Panc1 (cell line): ENCODE measurements around the gene NEK6. TPM values are rescaled to one million over a fixed set of nuclear protein-coding genes. Genes with fewer than 3 reads are reported as not detected.

Experiments
- ATAC-seq: fragments of 200-7000 bp; cut with Tn5 transposase; 2 replicates; pipeline ENCODE4 v1.9.1; 2020; ENCODE audit warnings: mild to moderate bottlenecking, moderate library complexity
- BruUV-seq: library from RNA; stranded (reverse); fragments of 400-500 nt; replicated peaks from 2 replicates; lab custom pipeline; 2021; lab: Mats Ljungman, UMichigan
- CTCF ChIA-PET: fragments of 300-600 bp; sonication (Branson Sonifier 250); formaldehyde crosslinking; loops from one replicate; lab custom pipeline; 2022; ENCODE audit warnings: antibody characterized with exemption; lab: Charles Lee
- POLR2A ChIA-PET: fragments of 300-600 bp; sonication (Branson Sonifier 250); formaldehyde crosslinking; loops from one replicate; lab custom pipeline; 2022; ENCODE audit warnings: antibody characterized with exemption; lab: Charles Lee
- DNase-seq: peaks from one replicate; pipeline ENCODE4 v3.0.0-alpha.2; 2010; ENCODE audit warnings: low read depth, low spot score
- H3K27ac ChIP-seq: 2 replicates; pipeline ENCODE4 v1.5.1; 2011; ENCODE audit warnings: mild to moderate bottlenecking, low read length, inconsistent platforms
- H3K27me3 ChIP-seq: fragments of 200-500 bp; sonication (Bioruptor generic); 2 replicates; pipeline ENCODE4 v1.6.0; 2014; ENCODE audit warnings: low read length, inconsistent platforms; ENCODE audit not compliant: control insufficient read depth, insufficient read depth
- H3K36me3 ChIP-seq: fragments of 200-500 bp; sonication (Bioruptor generic); 2 replicates; pipeline ENCODE4 v1.5.1; 2014; ENCODE audit warnings: inconsistent platforms, mild to moderate bottlenecking, low read length, moderate library complexity; ENCODE audit not compliant: control insufficient read depth, insufficient read depth
- H3K4me1 ChIP-seq: 2 replicates; pipeline ENCODE4 v1.5.1; 2011; ENCODE audit warnings: inconsistent platforms, mild to moderate bottlenecking, low read length, moderate library complexity; ENCODE audit not compliant: control insufficient read depth, insufficient read depth
- H3K4me3 ChIP-seq, 2 experiments: 2 replicates each; pipeline ENCODE4 v1.5.1; 2011 to 2012; ENCODE audit warnings: low read depth in 2 of 2, low read length in 2 of 2, mild to moderate bottlenecking in 2 of 2, inconsistent platforms in 1 of 2, moderate library complexity in 1 of 2
- H3K9me3 ChIP-seq: fragments of 200-500 bp; sonication (Bioruptor generic); 2 replicates; pipeline ENCODE4 v1.5.1; 2014; ENCODE audit warnings: low read depth, mild to moderate bottlenecking, inconsistent platforms, low read length, moderate library complexity; ENCODE audit not compliant: control insufficient read depth, insufficient read depth
- POLR2AphosphoS5 ChIP-seq: IDR thresholded peaks from 2 replicates; pipeline ENCODE4 v1.6.1; 2012; ENCODE audit warnings: mild to moderate bottlenecking, low read depth, low read length, moderate library complexity
- SIN3A ChIP-seq: IDR thresholded peaks from 2 replicates; pipeline ENCODE4 v1.6.1; 2012; ENCODE audit warnings: low read depth, mild to moderate bottlenecking, low read length, moderate library complexity, borderline replicate concordance; ENCODE audit not compliant: insufficient read depth
- TCF7L2 ChIP-seq: IDR thresholded peaks from 2 replicates; pipeline ENCODE4 v1.6.1; 2011; ENCODE audit warnings: mild to moderate bottlenecking, low read depth, low read length, inconsistent platforms
- in situ Hi-C: cut with HindIII; loops from 2 replicates; pipeline ENCODE4 v1.10.0; 2016; ENCODE audit warnings: low sequenced_read_pairs, low pct_unique_long_range_greater_than_20kb
- intact Hi-C: fragments of 100-400 bp; cut with micrococcal nuclease; formaldehyde crosslinking; loops from one replicate; pipeline ENCODE4 v1.10.0; 2022; ENCODE audit not compliant: unreplicated experiment
- total RNA-seq: library from RNA; stranded (reverse); gene quantifications from one replicate; pipeline ENCODE4 v1.2.1, GENCODE V29; 2021; ENCODE audit not compliant: unreplicated experiment
- TF ChIP-seq, protein P1 (sequence below), 2 experiments: IDR thresholded peaks; 2 replicates each; pipeline ENCODE4 v1.6.1; 2011 to 2012; ENCODE audit warnings: low read depth in 2 of 2, control low read depth in 1 of 2, low read length in 1 of 2, mild to moderate bottlenecking in 1 of 2, moderate library complexity in 1 of 2; ENCODE audit not compliant: insufficient read depth in 1 of 2
- TF ChIP-seq, protein P2 (sequence below): fragments of 450-650 bp; IDR thresholded peaks from 2 replicates; pipeline ENCODE4 v1.5.1; 2017; ENCODE audit warnings: mild to moderate bottlenecking

Gene NEK6
- total RNA-seq, 1 experiment from 2014 or later, result 56.3 TPM

DNA sequence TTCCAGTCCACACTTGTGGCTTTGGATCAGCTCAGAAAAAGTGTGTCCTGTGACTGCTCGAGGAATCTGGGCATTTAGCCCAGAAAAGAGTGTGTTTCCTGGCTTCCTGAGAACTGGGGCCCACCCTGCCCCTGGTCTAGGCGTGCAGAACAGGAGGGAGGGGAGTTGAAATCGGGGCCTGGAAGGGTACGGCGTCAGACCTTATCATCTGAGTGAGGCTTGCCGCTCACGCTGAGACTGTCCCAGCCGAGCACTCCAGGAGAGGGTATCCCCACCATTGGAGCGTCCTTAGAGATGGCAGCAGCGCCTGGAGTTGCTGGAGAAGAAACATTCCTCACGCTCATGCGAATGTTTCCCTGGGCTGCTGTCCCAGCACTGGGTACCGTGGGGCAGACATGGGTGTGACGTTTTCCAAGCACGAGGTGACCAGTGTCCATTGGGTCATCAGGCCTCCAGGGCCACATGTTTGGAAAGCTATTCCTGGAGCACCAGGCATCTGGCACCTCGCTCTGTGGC lies 22.5 kb downstream of the NEK6 start:
- CTCF ChIA-PET, result no interaction called here
- intact Hi-C loops (no loop called here), in situ Hi-C loops (no loop called here)
- Histone ChIP-seq H3K36me3 (no peaks in the 10 kb centered on the region), H3K9me3 (no peaks in the 10 kb centered on the region), H3K4me3 (no peak overlapping the region), H3K27ac (peak overlapping the region; percentile 94), H3K27me3 (no peaks in the 10 kb centered on the region), H3K4me1 (peaks cover 65% of the 10 kb centered on the region)
- peak; percentile 11 for ATAC-seq
- BruUV-seq, result no TSS peak
- POLR2A ChIA-PET, result no interaction called here
- TF ChIP-seq, protein P1, sequence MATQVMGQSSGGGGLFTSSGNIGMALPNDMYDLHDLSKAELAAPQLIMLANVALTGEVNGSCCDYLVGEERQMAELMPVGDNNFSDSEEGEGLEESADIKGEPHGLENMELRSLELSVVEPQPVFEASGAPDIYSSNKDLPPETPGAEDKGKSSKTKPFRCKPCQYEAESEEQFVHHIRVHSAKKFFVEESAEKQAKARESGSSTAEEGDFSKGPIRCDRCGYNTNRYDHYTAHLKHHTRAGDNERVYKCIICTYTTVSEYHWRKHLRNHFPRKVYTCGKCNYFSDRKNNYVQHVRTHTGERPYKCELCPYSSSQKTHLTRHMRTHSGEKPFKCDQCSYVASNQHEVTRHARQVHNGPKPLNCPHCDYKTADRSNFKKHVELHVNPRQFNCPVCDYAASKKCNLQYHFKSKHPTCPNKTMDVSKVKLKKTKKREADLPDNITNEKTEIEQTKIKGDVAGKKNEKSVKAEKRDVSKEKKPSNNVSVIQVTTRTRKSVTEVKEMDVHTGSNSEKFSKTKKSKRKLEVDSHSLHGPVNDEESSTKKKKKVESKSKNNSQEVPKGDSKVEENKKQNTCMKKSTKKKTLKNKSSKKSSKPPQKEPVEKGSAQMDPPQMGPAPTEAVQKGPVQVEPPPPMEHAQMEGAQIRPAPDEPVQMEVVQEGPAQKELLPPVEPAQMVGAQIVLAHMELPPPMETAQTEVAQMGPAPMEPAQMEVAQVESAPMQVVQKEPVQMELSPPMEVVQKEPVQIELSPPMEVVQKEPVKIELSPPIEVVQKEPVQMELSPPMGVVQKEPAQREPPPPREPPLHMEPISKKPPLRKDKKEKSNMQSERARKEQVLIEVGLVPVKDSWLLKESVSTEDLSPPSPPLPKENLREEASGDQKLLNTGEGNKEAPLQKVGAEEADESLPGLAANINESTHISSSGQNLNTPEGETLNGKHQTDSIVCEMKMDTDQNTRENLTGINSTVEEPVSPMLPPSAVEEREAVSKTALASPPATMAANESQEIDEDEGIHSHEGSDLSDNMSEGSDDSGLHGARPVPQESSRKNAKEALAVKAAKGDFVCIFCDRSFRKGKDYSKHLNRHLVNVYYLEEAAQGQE (IDR thresholded peaks at IDR 0.05; ENCODE audit: insufficient read depth in 1 of 2, low read depth in 2 of 2, low read length in 1 of 2), result no peak
- TF ChIP-seq, protein P2, sequence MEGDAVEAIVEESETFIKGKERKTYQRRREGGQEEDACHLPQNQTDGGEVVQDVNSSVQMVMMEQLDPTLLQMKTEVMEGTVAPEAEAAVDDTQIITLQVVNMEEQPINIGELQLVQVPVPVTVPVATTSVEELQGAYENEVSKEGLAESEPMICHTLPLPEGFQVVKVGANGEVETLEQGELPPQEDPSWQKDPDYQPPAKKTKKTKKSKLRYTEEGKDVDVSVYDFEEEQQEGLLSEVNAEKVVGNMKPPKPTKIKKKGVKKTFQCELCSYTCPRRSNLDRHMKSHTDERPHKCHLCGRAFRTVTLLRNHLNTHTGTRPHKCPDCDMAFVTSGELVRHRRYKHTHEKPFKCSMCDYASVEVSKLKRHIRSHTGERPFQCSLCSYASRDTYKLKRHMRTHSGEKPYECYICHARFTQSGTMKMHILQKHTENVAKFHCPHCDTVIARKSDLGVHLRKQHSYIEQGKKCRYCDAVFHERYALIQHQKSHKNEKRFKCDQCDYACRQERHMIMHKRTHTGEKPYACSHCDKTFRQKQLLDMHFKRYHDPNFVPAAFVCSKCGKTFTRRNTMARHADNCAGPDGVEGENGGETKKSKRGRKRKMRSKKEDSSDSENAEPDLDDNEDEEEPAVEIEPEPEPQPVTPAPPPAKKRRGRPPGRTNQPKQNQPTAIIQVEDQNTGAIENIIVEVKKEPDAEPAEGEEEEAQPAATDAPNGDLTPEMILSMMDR, result no peak
- no peak for TF ChIP-seq TCF7L2
- no peak for TF ChIP-seq SIN3A
- no peak for TF ChIP-seq POLR2AphosphoS5
- no peak for DNase-seq

DNA sequence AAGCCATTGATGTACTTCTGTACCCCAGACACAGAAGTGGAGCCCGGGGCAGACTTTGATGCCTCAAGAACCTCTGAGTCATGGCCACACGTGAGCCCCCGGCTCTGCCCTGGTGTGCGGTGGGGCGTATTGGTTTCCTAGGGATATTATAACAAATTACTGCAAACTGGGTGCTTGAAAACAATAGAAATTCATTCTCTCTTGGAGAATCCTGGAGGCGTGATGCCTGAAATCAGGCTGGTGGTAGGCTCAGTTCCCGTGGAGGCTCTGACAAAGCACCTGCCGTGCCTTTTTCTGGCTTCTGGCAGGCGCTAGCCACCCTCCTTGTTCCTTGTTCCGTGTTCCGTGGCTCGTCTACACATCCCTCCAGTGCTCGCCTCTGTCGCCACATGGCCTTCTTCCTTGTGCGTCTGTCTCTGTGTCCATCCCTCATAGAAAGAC lies 24.2 kb downstream of the NEK6 start:
- Histone ChIP-seq H3K9me3 (no peaks in the 10 kb centered on the region), H3K27me3 (no peaks in the 10 kb centered on the region), H3K27ac (peak overlapping the region; percentile 94), H3K4me3 (no peak overlapping the region), H3K4me1 (peaks cover 82% of the 10 kb centered on the region), H3K36me3 (no peaks in the 10 kb centered on the region)
- in situ Hi-C loops (no loop called here), intact Hi-C loops (no loop called here)
- ChIA-PET CTCF (no interaction called here), POLR2A (no interaction called here)
- BruUV-seq, result no TSS peak
- no peak for ATAC-seq
- TF ChIP-seq, protein P1 (IDR thresholded peaks at IDR 0.05; ENCODE audit: insufficient read depth in 1 of 2, low read depth in 2 of 2, low read length in 1 of 2), result no peak
- TF ChIP-seq TCF7L2 (no peak), SIN3A (no peak), POLR2AphosphoS5 (no peak)
- TF ChIP-seq, protein P2, result no peak
- no peak for DNase-seq
